Measurements from ENCODE around the gene PLXNA3. TPM values are rescaled to one million over a fixed set of nuclear protein-coding genes. Genes with fewer than 3 reads are reported as not detected.

Gene PLXNA3
- total RNA-seq, 1 donor from 2014 or later = 4.3 TPM

- peak; percentile 69 for DNase-seq (ENCODE audit: low spot score)
- peak within 1 kb of the TSS; percentile 75 for H3K9ac ChIP-seq
- H3K79me2 ChIP-seq (ENCODE audit: low read depth) = peaks cover 36% of the 10 kb centered on the region
- TF ChIP-seq EZH2phosphoT487 (IDR thresholded peaks at IDR 0.05) = no peak
- TF ChIP-seq, protein P1, sequence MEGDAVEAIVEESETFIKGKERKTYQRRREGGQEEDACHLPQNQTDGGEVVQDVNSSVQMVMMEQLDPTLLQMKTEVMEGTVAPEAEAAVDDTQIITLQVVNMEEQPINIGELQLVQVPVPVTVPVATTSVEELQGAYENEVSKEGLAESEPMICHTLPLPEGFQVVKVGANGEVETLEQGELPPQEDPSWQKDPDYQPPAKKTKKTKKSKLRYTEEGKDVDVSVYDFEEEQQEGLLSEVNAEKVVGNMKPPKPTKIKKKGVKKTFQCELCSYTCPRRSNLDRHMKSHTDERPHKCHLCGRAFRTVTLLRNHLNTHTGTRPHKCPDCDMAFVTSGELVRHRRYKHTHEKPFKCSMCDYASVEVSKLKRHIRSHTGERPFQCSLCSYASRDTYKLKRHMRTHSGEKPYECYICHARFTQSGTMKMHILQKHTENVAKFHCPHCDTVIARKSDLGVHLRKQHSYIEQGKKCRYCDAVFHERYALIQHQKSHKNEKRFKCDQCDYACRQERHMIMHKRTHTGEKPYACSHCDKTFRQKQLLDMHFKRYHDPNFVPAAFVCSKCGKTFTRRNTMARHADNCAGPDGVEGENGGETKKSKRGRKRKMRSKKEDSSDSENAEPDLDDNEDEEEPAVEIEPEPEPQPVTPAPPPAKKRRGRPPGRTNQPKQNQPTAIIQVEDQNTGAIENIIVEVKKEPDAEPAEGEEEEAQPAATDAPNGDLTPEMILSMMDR (IDR thresholded peaks at IDR 0.05) = no peak
- TF ChIP-seq EZH2 (IDR thresholded peaks at IDR 0.05) = no peak
- H3K4me1 ChIP-seq = no peaks in the 10 kb centered on the region
- Mint-ChIP-seq H3K36me3 (peaks cover 6% of the 10 kb centered on the region), H3K27me3 (ENCODE audit: insufficient read depth, low read depth) (peaks cover 16% of the 10 kb centered on the region), H3K9me3 (peaks cover 29% of the 10 kb centered on the region), H3K4me3 (peak within 1 kb of the TSS; percentile 92), H3K4me1 (peaks cover 10% of the 10 kb centered on the region), H3K27ac (peak within 1 kb of the TSS; percentile 99)
- no peak within 1 kb of the TSS for H2AFZ ChIP-seq (replicated peaks)
- H3K4me3 ChIP-seq = peak within 1 kb of the TSS; percentile 71
- no peaks in the 10 kb centered on the region for H3K27me3 ChIP-seq
- peaks cover 33% of the 10 kb centered on the region for H4K20me1 ChIP-seq (ENCODE audit: low read depth)
- no peaks in the 10 kb centered on the region for H3K36me3 ChIP-seq
- H3F3A ChIP-seq (ENCODE audit: low read depth) = peaks cover 8% of the 10 kb centered on the region
- H3K4me2 ChIP-seq = peak within 1 kb of the TSS; percentile 86
- H3K27ac ChIP-seq = peak within 1 kb of the TSS; percentile 98
- H3K9me3 ChIP-seq (ENCODE audit: low read depth) = no peaks in the 10 kb centered on the region
These were observed 20.9 kb upstream of the PLXNA3 start, which contains the start of gene GDI1 for GRCh38 chrX:154436983-154437752. Gene GDI1 (plus strand): TSS chrX:154437154. CDS start chrX:154437255, 101 bp downstream.

- Histone ChIP-seq H3K9me3 (ENCODE audit: low read depth) (no peaks in the 10 kb centered on the region), H3K9ac (no peak overlapping the region), H3K27me3 (no peaks in the 10 kb centered on the region), H2AFZ (replicated peaks) (no peak overlapping the region), H3K4me2 (peak overlapping the region; percentile 86), H3K4me1 (no peaks in the 10 kb centered on the region), H3K27ac (no peak overlapping the region), H3K36me3 (no peaks in the 10 kb centered on the region), H3F3A (ENCODE audit: low read depth) (peaks cover 15% of the 10 kb centered on the region), H3K4me3 (peak overlapping the region; percentile 71), H4K20me1 (ENCODE audit: low read depth) (peaks cover 39% of the 10 kb centered on the region), H3K79me2 (ENCODE audit: low read depth) (peaks cover 36% of the 10 kb centered on the region)
- Mint-ChIP-seq H3K4me1 (peaks cover 12% of the 10 kb centered on the region), H3K27ac (peak overlapping the region; percentile 99), H3K27me3 (ENCODE audit: insufficient read depth, low read depth) (peaks cover 16% of the 10 kb centered on the region), H3K36me3 (peaks cover 6% of the 10 kb centered on the region), H3K9me3 (peaks cover 27% of the 10 kb centered on the region), H3K4me3 (peak overlapping the region; percentile 92)
- DNase-seq (ENCODE audit: low spot score) = no peak
- TF ChIP-seq EZH2 (IDR thresholded peaks at IDR 0.05) = no peak
- TF ChIP-seq, protein P1 (IDR thresholded peaks at IDR 0.05) = no peak
- no peak for TF ChIP-seq EZH2phosphoT487 (IDR thresholded peaks at IDR 0.05)
These were observed 19.8 kb upstream of the PLXNA3 start for GRCh38 chrX:154437971-154438893.

DNA sequence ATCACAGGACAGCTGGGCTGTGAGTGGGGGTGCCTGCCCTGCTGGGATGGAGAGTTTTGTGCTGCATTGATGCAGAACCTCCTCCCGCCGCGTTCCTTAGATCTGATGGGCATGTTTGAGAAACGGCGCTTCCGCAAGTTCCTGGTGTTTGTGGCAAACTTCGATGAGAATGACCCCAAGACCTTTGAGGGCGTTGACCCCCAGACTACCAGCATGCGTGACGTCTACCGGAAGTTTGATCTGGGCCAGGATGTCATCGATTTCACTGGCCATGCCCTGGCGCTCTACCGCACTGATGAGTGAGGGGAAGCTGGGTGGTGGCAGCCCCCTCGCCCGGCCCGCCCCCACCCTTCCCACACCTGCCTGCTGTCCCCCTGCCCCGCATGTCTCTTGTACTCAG is 18.2 kb upstream of the PLXNA3 start:
- Mint-ChIP-seq H3K36me3 (peaks cover 6% of the 10 kb centered on the region), H3K27me3 (ENCODE audit: insufficient read depth, low read depth) (peaks cover 16% of the 10 kb centered on the region)
- H3K4me3 ChIP-seq = no peak overlapping the region

More for the DNA sequence above, 18.2 kb upstream of the PLXNA3 start:
- TF ChIP-seq EZH2phosphoT487 (IDR thresholded peaks at IDR 0.05) = no peak
- TF ChIP-seq, protein P1 (IDR thresholded peaks at IDR 0.05) = no peak
- TF ChIP-seq EZH2 (IDR thresholded peaks at IDR 0.05) = no peak
- H2AFZ ChIP-seq (replicated peaks) = no peak overlapping the region
- H3K27me3 ChIP-seq = no peaks in the 10 kb centered on the region
- no peak for DNase-seq (ENCODE audit: low spot score)
- Mint-ChIP-seq H3K9me3 (peaks cover 26% of the 10 kb centered on the region), H3K4me3 (no peak overlapping the region), H3K4me1 (peaks cover 16% of the 10 kb centered on the region), H3K27ac (no peak overlapping the region)
- peaks cover 46% of the 10 kb centered on the region for H4K20me1 ChIP-seq (ENCODE audit: low read depth)
- H3K4me1 ChIP-seq = no peaks in the 10 kb centered on the region
- H3K4me2 ChIP-seq = no peak overlapping the region
- no peaks in the 10 kb centered on the region for H3K36me3 ChIP-seq
- H3K79me2 ChIP-seq (ENCODE audit: low read depth) = peaks cover 41% of the 10 kb centered on the region
- H3K9me3 ChIP-seq (ENCODE audit: low read depth) = no peaks in the 10 kb centered on the region
- H3K27ac ChIP-seq = no peak overlapping the region
- H3K9ac ChIP-seq = no peak overlapping the region
- H3F3A ChIP-seq (ENCODE audit: low read depth) = peaks cover 19% of the 10 kb centered on the region

All from neural progenitor cell (in vitro differentiated cells).